ENCODE measurements around the gene GIMD1. TPM values are rescaled to one million over a fixed set of nuclear protein-coding genes. Genes with fewer than 3 reads are reported as not detected.
A peak's percentile ranks its signal among the peaks of the same experiment; 100 is the strongest.
"Not testable (repeated sequence)": the region's sequence is repeated elsewhere in the genome, so short reads cannot be mapped to it uniquely, and the experiment has no call there.

The GIMD1 gene
- not detected for total RNA-seq
- not detected for polyA plus RNA-seq (ENCODE audit: insufficient read depth, low read depth, low replicate concordance)
- long read RNA-seq, donor 1: 0 reads
- long read RNA-seq, donor 2: 0 reads
- long read RNA-seq, donor 3: 0 reads
- long read RNA-seq, donor 4: 0 reads
- long read RNA-seq, donor 5: 0 reads
- long read RNA-seq, donor 6: 0 reads
- long read RNA-seq, donor 7: 0 reads
- long read RNA-seq, donor 8: 0 reads
- long read RNA-seq, donor 9: 0 reads
- long read RNA-seq, donor 10: 0 reads

GRCh38 chr4:106368678-106369077 lies at the start of gene GIMD1:
Gene GIMD1, minus strand, starts transcription at chr4:106368778. Its CDS starts 1,343 bp downstream, at chr4:106367435.
- H3K27ac ChIP-seq (ENCODE audit: low read depth in 2 of 2, low read length in 2 of 2): no peak within 1 kb of the TSS

GRCh38 chr4:106414366-106414765 lies 45.8 kb upstream of the GIMD1 start:
- DNase-seq (no peak), FAIRE-seq (no peak)
- intact Hi-C loops (cut with DNase I): no loop called here
- no peak overlapping the region for H3K9ac ChIP-seq (ENCODE audit: low read length in 3 of 3)
- no peaks in the 10 kb centered on the region for H3K9me3 ChIP-seq (ENCODE audit: control insufficient read depth in 2 of 3, insufficient read depth in 1 of 3, low read length in 3 of 3)
- no peak for TF ChIP-seq CTCF (IDR thresholded peaks at IDR 0.05; ENCODE audit: borderline replicate concordance, extremely low read depth, insufficient read depth)
- H3K27ac ChIP-seq (ENCODE audit: low read depth in 2 of 2, low read length in 2 of 2): no peak overlapping the region
- H3K36me3 ChIP-seq (ENCODE audit: control insufficient read depth in 2 of 3, insufficient read depth in 3 of 3, low read length in 3 of 3): no peaks in the 10 kb centered on the region
- no peaks in the 10 kb centered on the region for H3K27me3 ChIP-seq (ENCODE audit: control insufficient read depth, insufficient read depth, low read length)
- no peaks in the 10 kb centered on the region for H3K4me1 ChIP-seq (ENCODE audit: control insufficient read depth in 2 of 3, insufficient read depth in 2 of 3, low read depth in 1 of 3, low read length in 3 of 3)
- H3K4me3 ChIP-seq (ENCODE audit: low read length in 3 of 3): no peak overlapping the region

More at GRCh38 chr4:106368678-106369077, at the start of gene GIMD1:
- no peaks in the 10 kb centered on the region for H3K36me3 ChIP-seq (ENCODE audit: control insufficient read depth in 2 of 3, insufficient read depth in 3 of 3, low read length in 3 of 3)
- no peaks in the 10 kb centered on the region for H3K27me3 ChIP-seq (ENCODE audit: control insufficient read depth, insufficient read depth, low read length)
- intact Hi-C loops (cut with DNase I): no loop called here
- H3K4me3 ChIP-seq (ENCODE audit: low read length in 3 of 3): peak within 1 kb of the TSS in 1 of 3 donors; percentile 8
- peak; percentile 6 for FAIRE-seq
- TF ChIP-seq CTCF (IDR thresholded peaks at IDR 0.05; ENCODE audit: borderline replicate concordance, extremely low read depth, insufficient read depth): no peak
- no peak within 1 kb of the TSS for H3K9ac ChIP-seq (ENCODE audit: low read length in 3 of 3)
- no peak for DNase-seq
- H3K4me1 ChIP-seq (ENCODE audit: control insufficient read depth in 2 of 3, insufficient read depth in 2 of 3, low read depth in 1 of 3, low read length in 3 of 3): no peaks in the 10 kb centered on the region
- no peaks in the 10 kb centered on the region for H3K9me3 ChIP-seq (ENCODE audit: control insufficient read depth in 2 of 3, insufficient read depth in 1 of 3, low read length in 3 of 3)

GRCh38 chr4:106409901-106410889 lies 41.6 kb upstream of the GIMD1 start:
- no peaks in the 10 kb centered on the region for H3K36me3 ChIP-seq (ENCODE audit: control insufficient read depth in 2 of 3, insufficient read depth in 3 of 3, low read length in 3 of 3)
- no peak overlapping the region for H3K9ac ChIP-seq (ENCODE audit: low read length in 3 of 3)
- no peaks in the 10 kb centered on the region for H3K27me3 ChIP-seq (ENCODE audit: control insufficient read depth, insufficient read depth, low read length)
- H3K9me3 ChIP-seq (ENCODE audit: control insufficient read depth in 2 of 3, insufficient read depth in 1 of 3, low read length in 3 of 3): no peaks in the 10 kb centered on the region
- no peak for DNase-seq
- intact Hi-C loops (cut with DNase I): no loop called here
- TF ChIP-seq CTCF (IDR thresholded peaks at IDR 0.05; ENCODE audit: borderline replicate concordance, extremely low read depth, insufficient read depth): no peak
- no peak overlapping the region for H3K4me3 ChIP-seq (ENCODE audit: low read length in 3 of 3)
- H3K4me1 ChIP-seq (ENCODE audit: control insufficient read depth in 2 of 3, insufficient read depth in 2 of 3, low read depth in 1 of 3, low read length in 3 of 3): no peaks in the 10 kb centered on the region
- no peak for FAIRE-seq
- H3K27ac ChIP-seq (ENCODE audit: low read depth in 2 of 2, low read length in 2 of 2): no peak overlapping the region

GRCh38 chr4:106408004-106408403 lies 39.4 kb upstream of the GIMD1 start:
- H3K36me3 ChIP-seq (ENCODE audit: control insufficient read depth in 2 of 3, insufficient read depth in 3 of 3, low read length in 3 of 3); H3K4me1 ChIP-seq (ENCODE audit: control insufficient read depth in 2 of 3, insufficient read depth in 2 of 3, low read depth in 1 of 3, low read length in 3 of 3); H3K9ac ChIP-seq (ENCODE audit: low read length in 3 of 3); FAIRE-seq; intact Hi-C loops (cut with DNase I); H3K27me3 ChIP-seq (ENCODE audit: control insufficient read depth, insufficient read depth, low read length); H3K9me3 ChIP-seq (ENCODE audit: control insufficient read depth in 2 of 3, insufficient read depth in 1 of 3, low read length in 3 of 3); H3K27ac ChIP-seq (ENCODE audit: low read depth in 2 of 2, low read length in 2 of 2); H3K4me3 ChIP-seq (ENCODE audit: low read length in 3 of 3); DNase-seq: not testable (repeated sequence)

Measured in kidney (tissue), 22 donors.